Stimulated activated CD4-positive, alpha-beta T cell treated with anti-CD3 and anti-CD28 coated beads, Interleukin-15, amount 100 ng/mL, for 24 hours (primary cell): ENCODE results near the gene TMEFF2.
"Not testable (repeated sequence)": the region's sequence is repeated elsewhere in the genome, so short reads cannot be mapped to it uniquely, and the experiment has no call there.

ENCODE experiments used
- DNase-seq: peaks from one replicate; pipeline ENCODE4 v3.0.0-alpha.2; 2020

TMEFF2 gene

GRCh38 chr2:192126912-192127311 lies 67.8 kb downstream of the TMEFF2 start:
- DNase-seq, result no peak

GRCh38 chr2:192126426-192126825 lies 68.3 kb downstream of the TMEFF2 start:
- no peak for DNase-seq

DNA sequence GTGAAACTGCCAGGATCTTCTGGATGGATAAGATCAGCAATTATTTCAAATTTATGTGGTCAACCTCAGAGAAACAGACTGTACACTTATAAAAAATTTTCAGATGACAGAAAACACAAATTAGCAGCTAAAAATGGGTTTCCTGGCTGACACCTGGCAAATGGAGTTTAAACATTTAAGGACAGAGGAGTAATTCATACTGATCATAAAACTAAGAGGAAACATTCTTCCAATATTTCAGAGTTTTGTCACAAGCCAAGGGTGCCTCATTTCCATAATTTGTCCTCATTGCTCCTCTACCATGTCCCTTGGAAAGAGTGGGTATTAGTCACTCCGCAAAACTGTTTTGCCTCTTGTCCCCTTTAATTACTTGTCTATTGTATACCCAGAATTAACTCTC lies 70.2 kb downstream of the TMEFF2 start:
- DNase-seq, result no peak

GRCh38 chr2:192123847-192124246 lies 70.9 kb downstream of the TMEFF2 start:
- DNase-seq, result no peak

DNA sequence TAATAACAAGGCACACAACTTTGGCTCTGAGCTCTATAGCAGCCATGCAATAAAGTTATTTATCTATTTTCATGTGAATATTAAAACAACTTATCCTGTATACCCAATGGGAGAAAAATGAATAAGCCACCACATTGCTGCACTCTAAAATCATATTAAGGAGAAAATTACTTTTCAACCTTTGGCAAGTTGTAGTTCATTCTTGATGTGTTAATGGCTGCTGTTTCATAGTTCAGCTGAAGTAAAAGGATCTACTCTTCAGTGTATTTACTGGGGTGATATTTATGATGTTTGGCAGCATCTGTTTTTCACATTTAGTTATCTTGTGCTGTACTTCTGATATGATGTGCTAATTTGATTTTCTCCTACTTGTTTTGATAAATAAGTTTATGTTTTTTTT lies 71.8 kb downstream of the TMEFF2 start:
- DNase-seq, result no peak

DNA sequence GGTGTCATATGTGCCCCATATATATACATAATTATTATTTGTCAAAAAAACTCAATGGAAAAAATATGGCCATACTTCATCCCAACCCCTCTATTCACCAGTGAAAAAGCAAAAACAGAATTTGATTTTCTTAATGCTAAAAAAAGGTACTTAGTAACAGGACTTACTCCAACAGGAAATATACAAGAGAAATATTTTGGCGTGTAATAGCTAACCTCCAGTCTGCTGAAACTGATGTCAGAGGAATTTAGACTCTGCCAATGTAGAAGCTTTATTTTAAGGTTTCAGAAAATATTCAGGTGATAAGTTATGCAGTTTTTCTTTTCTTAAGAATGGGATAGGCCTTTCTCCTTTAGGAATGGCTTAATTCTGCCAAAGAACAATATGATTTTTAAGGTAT lies 72.6 kb downstream of the TMEFF2 start:
- DNase-seq, result no peak

DNA sequence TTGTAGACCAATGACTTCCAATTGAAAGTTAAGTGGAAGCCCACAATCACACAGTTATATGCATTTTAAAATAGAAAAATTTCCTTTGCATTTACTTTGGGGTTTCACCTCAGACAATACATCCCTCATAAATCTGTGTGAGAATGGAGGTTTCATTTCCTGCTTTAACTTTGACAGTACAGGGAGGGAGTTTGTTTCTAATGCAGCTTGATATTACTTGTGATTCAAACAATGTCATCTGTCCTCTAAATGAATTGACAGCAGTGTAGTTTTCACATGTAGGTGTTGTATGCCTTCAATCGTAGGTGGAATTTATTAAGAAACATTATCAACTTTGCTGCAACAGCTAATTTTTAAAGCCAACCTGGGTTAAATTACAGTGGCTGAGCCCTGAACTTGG lies 75.2 kb downstream of the TMEFF2 start:
- DNase-seq, result no peak

GRCh38 chr2:192117705-192118104 lies 77.0 kb downstream of the TMEFF2 start:
- DNase-seq, result no peak

DNA sequence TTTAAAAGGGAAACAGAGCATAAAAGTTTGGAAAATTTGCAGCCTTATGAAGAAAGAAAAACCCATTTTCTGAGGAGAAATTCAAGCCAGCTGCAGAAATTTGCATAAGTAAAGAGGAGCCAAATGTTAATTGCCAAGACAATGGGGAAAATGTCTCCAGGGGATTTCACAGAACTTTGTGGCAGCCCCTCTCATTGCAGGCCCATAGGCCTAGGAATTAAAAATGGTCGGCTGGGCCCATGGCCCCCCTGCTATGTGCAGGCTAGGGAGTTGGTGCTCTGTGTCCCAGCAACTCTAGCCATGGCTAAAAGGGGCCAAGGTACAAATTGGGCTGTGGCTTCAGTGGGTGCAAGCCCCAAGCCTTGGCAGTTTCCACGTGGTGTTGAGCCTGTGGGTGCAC lies 83.2 kb downstream of the TMEFF2 start:
- DNase-seq, result not testable (repeated sequence)

- DNase-seq, result no peak
Observed at GRCh38 chr2:192099742-192100141, 95.0 kb downstream of the TMEFF2 start.

GRCh38 chr2:192098814-192099491 lies 95.8 kb downstream of the TMEFF2 start:
- DNase-seq, result no peak

DNA sequence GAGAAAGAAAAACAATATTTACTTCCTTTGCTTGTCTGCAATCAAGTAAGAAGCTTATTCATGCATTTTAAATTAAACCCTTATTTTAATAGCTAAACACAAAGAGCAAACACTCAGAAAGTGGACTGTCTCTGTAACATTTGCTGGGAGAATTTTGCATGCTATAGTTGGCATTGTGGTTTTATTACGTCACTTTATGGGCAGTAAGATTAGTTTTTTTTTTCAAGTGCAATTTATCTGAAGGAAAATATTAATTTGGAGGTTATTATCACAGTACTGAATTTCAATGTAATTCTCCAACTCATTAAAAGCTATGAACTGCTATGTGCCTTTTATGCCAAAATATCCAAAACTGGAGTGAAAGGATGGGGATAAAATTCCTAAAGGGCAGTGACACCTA lies 103.3 kb downstream of the TMEFF2 start:
- no peak for DNase-seq

GRCh38 chr2:192090911-192091310 lies 103.8 kb downstream of the TMEFF2 start:
- no peak for DNase-seq

- DNase-seq, result no peak
Observed at GRCh38 chr2:192087398-192087958, 107.3 kb downstream of the TMEFF2 start.

- no peak for DNase-seq
Observed at GRCh38 chr2:192082121-192082520, 112.6 kb downstream of the TMEFF2 start.

GRCh38 chr2:192080096-192080495 lies 114.6 kb downstream of the TMEFF2 start:
- not testable (repeated sequence) for DNase-seq

DNA sequence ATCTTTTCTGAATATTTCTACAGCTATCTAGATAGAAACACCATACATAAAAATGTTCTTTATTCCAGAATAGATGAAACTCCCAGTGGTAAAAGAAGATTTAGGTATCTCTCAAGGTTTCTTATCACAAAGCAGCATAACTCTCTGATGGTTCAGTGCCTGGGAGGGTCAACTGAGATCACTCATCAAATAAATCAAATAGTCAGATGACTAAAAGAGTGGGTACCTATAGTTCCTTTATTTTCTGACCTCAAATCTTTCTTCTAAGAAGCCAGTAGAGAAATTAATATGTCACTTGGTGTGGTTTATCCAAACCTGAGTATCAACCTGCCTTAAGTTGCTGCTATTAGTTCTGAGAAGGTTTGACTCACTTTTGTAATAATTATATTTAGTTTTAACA lies 120.9 kb downstream of the TMEFF2 start:
- DNase-seq, result no peak

DNA sequence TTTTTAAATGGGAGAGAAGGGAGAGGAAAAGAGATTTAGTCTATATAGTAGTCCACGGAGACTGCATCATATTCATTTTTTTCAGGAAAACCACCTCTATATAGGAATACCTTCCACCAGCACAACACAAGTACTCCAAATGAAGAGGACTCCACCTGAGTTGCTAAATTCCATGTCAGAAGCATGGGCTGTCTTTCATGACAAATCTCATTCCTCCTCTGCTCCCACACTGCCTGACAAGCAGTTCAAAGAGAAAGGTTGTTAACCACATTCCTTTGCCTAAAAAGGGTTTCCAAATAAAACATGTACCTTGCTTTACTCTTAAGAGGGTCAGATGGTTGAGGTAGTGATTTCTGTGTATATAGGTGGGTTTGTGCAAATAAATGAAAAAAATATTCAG lies 122.0 kb downstream of the TMEFF2 start:
- DNase-seq, result no peak

DNA sequence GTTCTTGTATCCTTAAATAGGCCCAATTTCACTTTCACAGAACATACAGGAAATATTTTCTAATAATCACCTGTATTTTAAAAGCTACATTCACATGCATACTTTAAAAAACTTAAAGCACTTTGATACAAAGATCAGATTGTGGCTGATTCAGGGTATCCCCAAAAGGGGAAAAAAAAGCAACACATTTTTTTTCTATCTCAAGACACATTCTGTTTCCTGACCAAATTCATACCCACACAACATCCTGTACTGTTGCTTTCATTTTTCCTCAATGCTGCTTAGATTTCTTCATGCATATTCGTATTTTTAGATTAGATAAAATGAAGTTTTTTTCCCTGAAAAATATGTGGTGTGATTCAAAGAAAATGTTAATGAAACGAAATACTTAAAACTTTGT lies 122.5 kb downstream of the TMEFF2 start:
- no peak for DNase-seq

- DNase-seq, result no peak
Observed at GRCh38 chr2:192070099-192070498, 124.6 kb downstream of the TMEFF2 start.

- no peak for DNase-seq
Observed at GRCh38 chr2:192069417-192069816, 125.3 kb downstream of the TMEFF2 start.

DNA sequence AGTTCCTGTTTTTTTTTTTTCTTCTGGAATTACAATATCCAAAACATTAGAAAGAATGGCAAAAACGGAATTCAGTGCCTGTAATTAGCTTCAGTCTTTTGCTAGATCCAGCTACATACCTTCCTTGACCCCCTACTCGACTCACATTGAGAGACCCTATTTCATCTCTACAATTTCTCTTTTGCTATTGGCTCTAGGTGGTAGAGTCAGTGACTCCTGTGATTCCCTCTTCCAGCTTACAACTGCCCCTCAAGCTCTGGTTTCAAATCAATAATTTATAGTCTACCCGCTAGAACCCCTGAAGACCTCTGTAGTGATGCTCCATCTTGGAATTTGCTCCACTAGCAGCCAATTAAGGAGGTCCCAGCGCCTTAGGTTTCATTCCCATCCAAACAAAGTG lies 125.8 kb downstream of the TMEFF2 start:
- no peak for DNase-seq

DNA sequence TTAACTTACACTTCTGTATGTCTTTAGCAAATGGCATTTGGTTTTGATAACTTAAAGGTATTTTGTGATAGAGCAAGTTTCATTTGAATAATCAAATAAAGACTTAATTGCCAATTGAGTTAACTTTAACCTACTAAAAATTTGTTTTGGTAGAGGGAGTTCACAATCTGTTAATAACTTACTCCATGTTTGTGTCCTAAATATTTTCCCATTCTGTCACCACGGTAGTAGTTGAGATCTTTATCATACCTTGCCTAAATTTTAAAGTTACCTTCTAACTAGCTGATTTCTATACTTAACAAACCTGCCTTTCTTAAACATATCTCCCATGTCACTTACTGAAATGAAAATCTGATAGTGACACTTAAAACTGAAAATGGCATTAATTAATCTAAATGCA lies 127.1 kb downstream of the TMEFF2 start:
- no peak for DNase-seq

DNA sequence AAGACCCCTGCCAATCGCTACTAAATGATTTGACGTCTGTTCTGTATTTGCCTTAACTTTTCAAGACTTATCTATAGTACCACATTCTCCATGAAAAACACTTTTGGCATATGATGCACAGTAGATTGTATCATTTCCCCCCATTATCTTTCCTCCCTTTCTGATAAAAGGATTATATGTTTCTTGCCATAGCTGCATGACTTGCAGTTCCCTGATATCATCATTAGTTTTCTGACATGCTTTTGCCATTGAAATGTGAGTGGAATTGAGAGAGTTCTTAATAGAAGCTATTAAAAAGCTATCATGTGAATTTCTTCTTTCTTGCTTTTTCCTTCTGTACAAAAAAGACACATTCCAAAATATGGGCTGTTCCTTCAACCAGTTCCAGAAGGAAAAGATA lies 130.3 kb downstream of the TMEFF2 start:
- no peak for DNase-seq

GRCh38 chr2:192060161-192060560 lies 134.6 kb downstream of the TMEFF2 start:
- DNase-seq, result no peak
